Measurements from ENCODE around the gene SH3RF1.

Gene SH3RF1

GRCh38 chr4:169270810-169271691 lies at the start of gene SH3RF1:
Gene SH3RF1 (minus strand): TSS chr4:169270956. CDS start chr4:169269212, 1,744 bp downstream.
- H3K36me3 ChIP-seq (replicated peaks): 0 out of 2 replicates have a peak, but pooled peaks cover 3% of the 10 kb centered on the region
- peak within 1 kb of the TSS; percentile 87 for H3K4me3 ChIP-seq
- in situ Hi-C loops (cut with MboI; ENCODE audit: low sequenced_read_pairs): no loop called here
- no peaks in the 10 kb centered on the region for H3K9me3 ChIP-seq
- H3K4me1 ChIP-seq: peaks cover 30% of the 10 kb centered on the region
- DNase-seq (ENCODE audit: low spot score in 2 of 2): peak; percentile 70 to 89
- H3K27me3 ChIP-seq (ENCODE audit: low read depth): no peaks in the 10 kb centered on the region

- Histone ChIP-seq H3K4me3 (no peak overlapping the region), H3K9me3 (no peaks in the 10 kb centered on the region), H3K36me3 (replicated peaks) (no peaks in the 10 kb centered on the region), H3K4me1 (peaks cover 14% of the 10 kb centered on the region; the same call in 1 of the 2 replicates), H3K27me3 (ENCODE audit: low read depth) (no peaks in the 10 kb centered on the region)
- in situ Hi-C loops (cut with MboI; ENCODE audit: low sequenced_read_pairs): no loop called here
- no peak for DNase-seq (ENCODE audit: low spot score in 2 of 2)
Observed at GRCh38 chr4:169315530-169316343, 45.0 kb upstream of the SH3RF1 start.

- Histone ChIP-seq H3K36me3 (replicated peaks) (no peaks in the 10 kb centered on the region), H3K27me3 (ENCODE audit: low read depth) (no peaks in the 10 kb centered on the region), H3K9me3 (no peaks in the 10 kb centered on the region), H3K4me3 (no peak overlapping the region), H3K4me1 (peaks cover 14% of the 10 kb centered on the region; the same call in 1 of the 2 replicates)
- in situ Hi-C loops (cut with MboI; ENCODE audit: low sequenced_read_pairs): no loop called here
- peak; percentile 32 to 74 for DNase-seq (ENCODE audit: low spot score in 2 of 2)
Observed at GRCh38 chr4:169314906-169315305, 44.1 kb upstream of the SH3RF1 start.

GRCh38 chr4:169313732-169314131 lies 43.0 kb upstream of the SH3RF1 start:
- in situ Hi-C loops (cut with MboI; ENCODE audit: low sequenced_read_pairs): no loop called here
- Histone ChIP-seq H3K4me1 (peaks cover 14% of the 10 kb centered on the region; the same call in 1 of the 2 replicates), H3K4me3 (no peak overlapping the region), H3K27me3 (ENCODE audit: low read depth) (no peaks in the 10 kb centered on the region), H3K9me3 (no peaks in the 10 kb centered on the region), H3K36me3 (replicated peaks) (no peaks in the 10 kb centered on the region)
- DNase-seq (ENCODE audit: low spot score in 2 of 2): no peak

GRCh38 chr4:169312690-169313422 lies 42.1 kb upstream of the SH3RF1 start:
- peak in 1 of 2 experiments; percentile 21 for DNase-seq (ENCODE audit: low spot score in 2 of 2)
- in situ Hi-C loops (cut with MboI; ENCODE audit: low sequenced_read_pairs): no loop called here
- H3K27me3 ChIP-seq (ENCODE audit: low read depth): no peaks in the 10 kb centered on the region
- no peaks in the 10 kb centered on the region for H3K36me3 ChIP-seq (replicated peaks)
- peaks cover 14% of the 10 kb centered on the region; the same call in 1 of the 2 replicates for H3K4me1 ChIP-seq
- no peaks in the 10 kb centered on the region for H3K9me3 ChIP-seq
- H3K4me3 ChIP-seq: no peak overlapping the region

GRCh38 chr4:169311643-169312365 lies 41.0 kb upstream of the SH3RF1 start:
- in situ Hi-C loops (cut with MboI; ENCODE audit: low sequenced_read_pairs): no loop called here
- Histone ChIP-seq H3K4me3 (no peak overlapping the region), H3K27me3 (ENCODE audit: low read depth) (no peaks in the 10 kb centered on the region), H3K9me3 (no peaks in the 10 kb centered on the region), H3K36me3 (replicated peaks) (no peaks in the 10 kb centered on the region), H3K4me1 (peaks cover 14% of the 10 kb centered on the region; the same call in 1 of the 2 replicates)
- DNase-seq (ENCODE audit: low spot score in 2 of 2): peak; percentile 63 to 65

GRCh38 chr4:169309326-169309967 lies 38.7 kb upstream of the SH3RF1 start:
- DNase-seq (ENCODE audit: low spot score in 2 of 2): no peak
- H3K4me3 ChIP-seq: no peak overlapping the region
- no peaks in the 10 kb centered on the region for H3K36me3 ChIP-seq (replicated peaks)
- H3K27me3 ChIP-seq (ENCODE audit: low read depth): no peaks in the 10 kb centered on the region
- in situ Hi-C loops (cut with MboI; ENCODE audit: low sequenced_read_pairs): no loop called here
- no peaks in the 10 kb centered on the region for H3K9me3 ChIP-seq
- peaks cover 6% of the 10 kb centered on the region; the same call in 1 of the 2 replicates for H3K4me1 ChIP-seq

- no peaks in the 10 kb centered on the region for H3K9me3 ChIP-seq
- no peak overlapping the region for H3K4me3 ChIP-seq
- H3K4me1 ChIP-seq: peaks cover 3% of the 10 kb centered on the region; the same call in 1 of the 2 replicates
- no peaks in the 10 kb centered on the region for H3K36me3 ChIP-seq (replicated peaks)
- no peak for DNase-seq (ENCODE audit: low spot score in 2 of 2)
- no peaks in the 10 kb centered on the region for H3K27me3 ChIP-seq (ENCODE audit: low read depth)
- in situ Hi-C loops (cut with MboI; ENCODE audit: low sequenced_read_pairs): no loop called here
Observed at GRCh38 chr4:169307576-169307975, 36.8 kb upstream of the SH3RF1 start.

GRCh38 chr4:169305651-169306050 lies 34.9 kb upstream of the SH3RF1 start:
- in situ Hi-C loops (cut with MboI; ENCODE audit: low sequenced_read_pairs): no loop called here
- H3K4me3 ChIP-seq: no peak overlapping the region
- no peaks in the 10 kb centered on the region for H3K27me3 ChIP-seq (ENCODE audit: low read depth)
- no peaks in the 10 kb centered on the region for H3K36me3 ChIP-seq (replicated peaks)
- no peaks in the 10 kb centered on the region for H3K9me3 ChIP-seq
- DNase-seq (ENCODE audit: low spot score in 2 of 2): no peak
- H3K4me1 ChIP-seq: peaks cover 2% of the 10 kb centered on the region; the same call in 1 of the 2 replicates

- Histone ChIP-seq H3K36me3 (replicated peaks) (no peaks in the 10 kb centered on the region), H3K4me1 (peaks cover 2% of the 10 kb centered on the region; the same call in 1 of the 2 replicates), H3K27me3 (ENCODE audit: low read depth) (no peaks in the 10 kb centered on the region), H3K9me3 (no peaks in the 10 kb centered on the region), H3K4me3 (no peak overlapping the region)
- no peak for DNase-seq (ENCODE audit: low spot score in 2 of 2)
- in situ Hi-C loops (cut with MboI; ENCODE audit: low sequenced_read_pairs): no loop called here
Observed at GRCh38 chr4:169305173-169305572, 34.4 kb upstream of the SH3RF1 start.

GRCh38 chr4:169295822-169296221 lies 25.1 kb upstream of the SH3RF1 start:
- no peaks in the 10 kb centered on the region for H3K27me3 ChIP-seq (ENCODE audit: low read depth)
- in situ Hi-C loops (cut with MboI; ENCODE audit: low sequenced_read_pairs): no loop called here
- DNase-seq (ENCODE audit: low spot score in 2 of 2): no peak
- no peaks in the 10 kb centered on the region; the same call in 1 of the 2 replicates for H3K9me3 ChIP-seq
- no peaks in the 10 kb centered on the region for H3K4me1 ChIP-seq
- no peak overlapping the region for H3K4me3 ChIP-seq
- H3K36me3 ChIP-seq (replicated peaks): no peaks in the 10 kb centered on the region

GRCh38 chr4:169293343-169294176 lies 22.8 kb upstream of the SH3RF1 start:
- Histone ChIP-seq H3K27me3 (ENCODE audit: low read depth) (no peaks in the 10 kb centered on the region), H3K4me3 (no peak overlapping the region), H3K9me3 (no peaks in the 10 kb centered on the region; the same call in 1 of the 2 replicates), H3K36me3 (replicated peaks) (no peaks in the 10 kb centered on the region), H3K4me1 (no peaks in the 10 kb centered on the region)
- no peak for DNase-seq (ENCODE audit: low spot score in 2 of 2)
- in situ Hi-C loops (cut with MboI; ENCODE audit: low sequenced_read_pairs): no loop called here

All from HAP-1 (cell line).